Tibial nerve (tissue), 4 donors: ENCODE data around the gene MUC5AC. TPM values are rescaled to one million over a fixed set of nuclear protein-coding genes. Genes with fewer than 3 reads are reported as not detected.

ENCODE experiments used
- DNase-seq, 2 donors: peaks; one replicate each; pipeline ENCODE4 v3.0.0-alpha.2; 2019; ENCODE audit warnings: low spot score in 2 of 2
- H3K27ac ChIP-seq, 4 donors: fragments of 200-600 bp; sonication (generic) in 3 of 4; one replicate each; pipeline ENCODE4 v1.5.1; 2017 to 2019; ENCODE audit warnings: mild to moderate bottlenecking in 1 of 4
- H3K27me3 ChIP-seq, 2 donors: fragments of 200-600 bp; sonication (generic) in 1 of 2; one replicate each; pipeline versions ENCODE4 v1.5.1 to v1.6.0; 2017 to 2019
- H3K36me3 ChIP-seq, 3 donors: fragments of 200-600 bp; sonication (generic); one replicate each; pipeline ENCODE4 v1.5.1; 2018 to 2019
- H3K4me1 ChIP-seq, 4 donors: fragments of 200-600 bp; sonication (generic) in 3 of 4; one replicate each; pipeline ENCODE4 v1.5.1; 2017 to 2019
- H3K4me3 ChIP-seq, 4 donors: fragments of 200-600 bp; sonication (generic) in 3 of 4; one replicate each; pipeline ENCODE4 v1.5.1; 2017 to 2019; ENCODE audit warnings: mild to moderate bottlenecking in 1 of 4, moderate library complexity in 1 of 4
- H3K9me3 ChIP-seq, 4 donors: fragments of 200-600 bp; sonication (generic) in 3 of 4; one replicate each; pipeline ENCODE4 v1.5.1; 2017 to 2019
- EP300 ChIP-seq, 2 donors: sonication (generic); formaldehyde crosslinking; IDR thresholded peaks; one replicate each; pipeline ENCODE4 v1.6.1; 2017; ENCODE audit warnings: antibody characterized with exemption in 2 of 2, mild to moderate bottlenecking in 1 of 2
- POLR2A ChIP-seq, 2 donors: fragments of 450-650 bp; IDR thresholded peaks; one replicate each; pipeline ENCODE4 v1.6.1; 2017; ENCODE audit warnings: antibody characterized with exemption in 2 of 2, mild to moderate bottlenecking in 2 of 2, moderate library complexity in 2 of 2
- WGBS, 2 donors: methylation state at CpG; one replicate each; pipeline ENCODE4 v1.1.5; 2018; 5-methylcytosine and 5-hydroxymethylcytosine counted together
- total RNA-seq, 4 donors: library from RNA; depleted of rRNA; stranded (reverse); fragments of >200 nt; gene quantifications; one replicate each; pipeline ENCODE4 v1.1.0, GENCODE V29; 2016
- TF ChIP-seq, protein P1 (sequence below), 5 experiments: fragments of 200-600 bp in 3 of 5; fragments of 450-650 bp in 2 of 5; sonication (generic) in 3 of 5; IDR thresholded peaks; one replicate each; pipeline ENCODE4 v1.5.1; 2016 to 2019; ENCODE audit warnings: antibody characterized with exemption in 5 of 5, mild to moderate bottlenecking in 3 of 5, moderate library complexity in 2 of 5

The MUC5AC gene
- total RNA-seq, 4 donors from 2014 or later: not detected

DNA sequence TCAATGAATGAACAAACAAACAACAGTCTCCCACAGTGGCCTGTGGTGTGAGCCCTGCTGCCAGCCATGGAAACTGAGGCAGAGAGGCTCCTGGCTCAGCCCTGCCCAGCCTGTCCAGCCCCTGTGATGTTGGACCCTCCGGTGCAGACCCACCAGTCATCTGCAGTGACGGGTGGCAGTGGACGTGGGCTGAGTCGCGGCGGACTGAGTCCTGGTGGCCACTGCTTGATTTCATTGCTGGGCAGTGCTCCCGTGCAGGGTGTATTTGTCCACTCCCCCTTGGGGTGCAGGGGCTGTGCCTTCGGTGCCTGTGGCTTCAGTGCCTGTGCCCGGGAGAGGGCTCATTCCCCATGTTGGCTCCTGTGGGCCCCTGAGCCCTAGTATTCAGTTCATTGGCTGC is 31.9 kb upstream of the MUC5AC start:
- WGBS, 2 donors: 90 to 100% methylated on average over 6 to 8 of the region's 9 CpGs
- TF ChIP-seq, protein P1, sequence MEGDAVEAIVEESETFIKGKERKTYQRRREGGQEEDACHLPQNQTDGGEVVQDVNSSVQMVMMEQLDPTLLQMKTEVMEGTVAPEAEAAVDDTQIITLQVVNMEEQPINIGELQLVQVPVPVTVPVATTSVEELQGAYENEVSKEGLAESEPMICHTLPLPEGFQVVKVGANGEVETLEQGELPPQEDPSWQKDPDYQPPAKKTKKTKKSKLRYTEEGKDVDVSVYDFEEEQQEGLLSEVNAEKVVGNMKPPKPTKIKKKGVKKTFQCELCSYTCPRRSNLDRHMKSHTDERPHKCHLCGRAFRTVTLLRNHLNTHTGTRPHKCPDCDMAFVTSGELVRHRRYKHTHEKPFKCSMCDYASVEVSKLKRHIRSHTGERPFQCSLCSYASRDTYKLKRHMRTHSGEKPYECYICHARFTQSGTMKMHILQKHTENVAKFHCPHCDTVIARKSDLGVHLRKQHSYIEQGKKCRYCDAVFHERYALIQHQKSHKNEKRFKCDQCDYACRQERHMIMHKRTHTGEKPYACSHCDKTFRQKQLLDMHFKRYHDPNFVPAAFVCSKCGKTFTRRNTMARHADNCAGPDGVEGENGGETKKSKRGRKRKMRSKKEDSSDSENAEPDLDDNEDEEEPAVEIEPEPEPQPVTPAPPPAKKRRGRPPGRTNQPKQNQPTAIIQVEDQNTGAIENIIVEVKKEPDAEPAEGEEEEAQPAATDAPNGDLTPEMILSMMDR (IDR thresholded peaks at IDR 0.05): no peak
- no peak for TF ChIP-seq EP300 (IDR thresholded peaks at IDR 0.05)
- no peak for TF ChIP-seq POLR2A (IDR thresholded peaks at IDR 0.05)
- H3K27ac ChIP-seq: no peak overlapping the region
- no peaks in the 10 kb centered on the region for H3K9me3 ChIP-seq
- no peaks in the 10 kb centered on the region for H3K36me3 ChIP-seq
- no peak for DNase-seq
- H3K27me3 ChIP-seq: peaks cover 0 to 10% of the 10 kb centered on the region in 2 donors
- H3K4me3 ChIP-seq: no peak overlapping the region
- H3K4me1 ChIP-seq: no peaks in the 10 kb centered on the region

DNA sequence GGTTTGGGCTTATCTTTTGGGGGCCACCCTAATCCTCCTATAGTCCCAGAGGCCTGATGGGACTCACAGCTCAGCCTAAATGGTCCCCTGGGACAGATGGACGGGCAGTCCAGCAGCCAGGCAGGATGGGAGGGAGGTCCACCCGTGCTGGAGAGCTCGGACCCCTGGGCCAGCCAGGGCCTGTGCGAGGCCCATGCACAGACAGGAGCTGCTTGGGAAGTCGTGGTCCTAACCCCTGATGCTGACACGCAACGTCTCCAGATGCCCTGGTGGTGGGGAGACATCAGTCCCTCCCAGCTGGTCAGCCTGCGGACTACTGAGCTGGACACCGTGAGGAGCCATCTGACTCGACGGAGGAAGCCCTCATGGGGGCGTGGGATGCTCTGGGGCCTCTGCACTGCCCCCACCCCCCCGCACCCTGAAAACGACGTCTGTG is 31.2 kb upstream of the MUC5AC start:
- Histone ChIP-seq H3K36me3 (no peaks in the 10 kb centered on the region), H3K4me3 (no peak overlapping the region), H3K9me3 (no peaks in the 10 kb centered on the region), H3K27ac (no peak overlapping the region), H3K27me3 (peaks cover 0 to 6% of the 10 kb centered on the region in 2 donors), H3K4me1 (no peaks in the 10 kb centered on the region)
- WGBS, 2 donors: 80 to 81% methylated on average over 7 to 11 of the region's 15 CpGs
- no peak for DNase-seq
- TF ChIP-seq, protein P1 (IDR thresholded peaks at IDR 0.05): no peak
- TF ChIP-seq EP300 (IDR thresholded peaks at IDR 0.05) (no peak), POLR2A (IDR thresholded peaks at IDR 0.05) (no peak)

DNA sequence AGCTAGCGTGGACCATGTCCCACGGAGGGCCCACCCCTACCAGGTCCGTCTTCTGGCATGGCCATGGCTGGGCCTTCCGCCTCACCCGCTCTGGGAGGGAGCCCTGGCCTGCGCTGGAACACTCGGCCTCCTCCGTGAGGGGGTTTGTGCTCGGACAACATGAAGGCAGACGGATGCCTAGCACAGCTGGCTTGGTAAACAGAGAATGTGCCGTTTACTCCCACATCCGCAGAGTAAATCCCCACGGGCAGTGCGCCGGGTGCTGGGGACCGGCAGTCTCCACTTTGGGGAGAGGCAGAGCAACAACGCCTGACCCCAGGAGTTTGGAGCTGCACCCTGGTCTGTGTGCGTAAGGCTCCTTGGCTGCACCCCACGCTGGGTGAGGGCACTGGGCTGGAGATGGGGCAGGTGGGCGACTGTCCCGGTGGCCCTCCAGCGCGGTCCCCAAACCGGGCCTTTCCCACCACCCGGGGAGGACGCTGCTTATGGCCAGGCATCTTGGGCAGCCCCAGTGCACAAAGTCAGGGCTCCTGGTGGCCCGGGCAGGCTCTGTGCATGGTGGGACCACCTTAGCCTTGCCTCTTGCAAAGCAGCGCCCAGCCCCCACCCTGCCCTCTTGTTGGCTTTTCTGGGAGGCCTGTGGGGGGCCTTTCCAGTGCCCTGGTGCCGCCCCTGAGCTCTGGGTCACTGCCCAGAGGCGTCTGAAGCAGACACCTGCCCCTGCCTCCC is 30.7 kb upstream of the MUC5AC start:
- no peak for DNase-seq
- Histone ChIP-seq H3K36me3 (no peaks in the 10 kb centered on the region), H3K27ac (no peak overlapping the region), H3K27me3 (peaks cover 0 to 6% of the 10 kb centered on the region in 2 donors), H3K4me1 (no peaks in the 10 kb centered on the region), H3K9me3 (no peaks in the 10 kb centered on the region), H3K4me3 (no peak overlapping the region)
- 75 to 81% methylated on average over 20 to 29 of the region's 30 CpGs for WGBS, 2 donors
- TF ChIP-seq POLR2A (IDR thresholded peaks at IDR 0.05): no peak
- TF ChIP-seq, protein P1 (IDR thresholded peaks at IDR 0.05): no peak

DNA sequence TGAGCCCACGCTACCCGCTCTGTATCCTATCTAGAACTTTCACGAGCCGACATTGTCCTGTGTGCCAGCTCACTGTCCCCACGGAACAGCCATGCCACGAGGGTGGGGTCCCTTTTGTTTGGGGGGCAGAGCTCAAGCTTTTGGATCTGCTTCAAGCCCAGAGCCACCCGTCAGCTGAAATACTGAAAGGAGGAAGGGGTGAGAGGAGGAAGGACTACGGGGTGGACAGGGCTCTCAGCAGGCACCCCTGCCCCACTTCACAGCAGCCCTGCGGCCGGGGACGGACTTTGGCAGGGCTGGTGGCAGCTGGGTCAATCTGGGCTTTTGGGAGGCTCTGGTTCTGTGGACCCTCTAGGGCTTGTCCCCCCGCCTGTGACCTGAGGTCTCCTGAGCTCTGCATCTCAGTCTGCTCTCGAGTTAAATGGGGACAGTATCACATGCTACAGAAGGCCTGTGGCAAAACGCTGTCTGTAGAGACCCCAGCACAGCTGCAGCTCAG is 30.0 kb upstream of the MUC5AC start:
- H3K27me3 ChIP-seq: peaks cover 0 to 6% of the 10 kb centered on the region in 2 donors
- H3K4me1 ChIP-seq: no peaks in the 10 kb centered on the region
- no peaks in the 10 kb centered on the region for H3K36me3 ChIP-seq
- TF ChIP-seq, protein P1 (IDR thresholded peaks at IDR 0.05): no peak
- TF ChIP-seq EP300 (IDR thresholded peaks at IDR 0.05) (no peak), POLR2A (IDR thresholded peaks at IDR 0.05) (no peak)
- no peak overlapping the region for H3K27ac ChIP-seq
- DNase-seq: no peak
- 62 to 66% methylated on average over 12 to 14 of the region's 14 CpGs for WGBS, 2 donors
- no peak overlapping the region for H3K4me3 ChIP-seq
- H3K9me3 ChIP-seq: no peaks in the 10 kb centered on the region

DNA sequence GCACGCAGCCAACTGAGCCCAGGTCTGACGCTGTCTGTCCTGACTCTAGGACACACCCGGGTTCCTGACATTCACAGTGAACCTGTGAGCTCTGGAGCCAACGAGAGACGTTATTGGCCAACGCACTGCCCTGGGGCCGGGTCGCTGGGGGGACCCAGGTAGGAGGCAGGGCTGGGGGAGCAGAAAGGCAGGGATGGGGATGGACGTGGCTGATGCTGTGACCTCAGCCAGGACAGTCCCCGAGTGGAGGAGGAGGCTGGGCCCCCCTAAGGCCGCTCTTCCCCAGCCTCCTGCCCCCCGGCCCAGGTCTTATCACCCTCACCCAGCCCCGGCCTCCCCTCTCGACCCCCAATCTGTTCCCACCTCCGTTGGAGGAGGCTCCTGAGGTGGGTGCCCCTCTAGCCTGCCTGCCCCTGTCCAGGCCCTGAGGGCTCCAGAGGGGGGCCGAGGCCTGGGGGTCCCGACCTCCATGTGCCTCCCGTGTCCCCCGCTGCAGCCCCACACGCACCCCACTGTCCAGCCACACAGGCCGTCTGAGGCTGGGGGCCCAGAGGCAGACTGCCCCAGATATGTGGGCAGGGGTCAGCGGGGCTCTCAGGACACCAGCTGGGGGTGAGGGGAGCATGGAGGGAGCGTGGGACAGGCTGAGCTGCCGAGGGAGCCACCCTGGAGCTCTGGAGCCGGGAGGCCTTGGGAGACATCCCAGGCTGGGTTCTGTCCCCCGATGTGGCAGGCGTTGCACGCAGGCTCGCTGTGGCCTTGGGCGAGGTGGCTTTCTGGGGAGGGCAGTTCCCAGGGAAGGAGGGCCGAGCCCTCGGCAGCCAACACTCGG is 29.2 kb upstream of the MUC5AC start:
- H3K4me3 ChIP-seq: no peak overlapping the region
- H3K27me3 ChIP-seq: peaks cover 0 to 6% of the 10 kb centered on the region in 2 donors
- H3K9me3 ChIP-seq: peaks cover 0 to 7% (median 0%) of the 10 kb centered on the region in 4 donors
- no peak for TF ChIP-seq EP300 (IDR thresholded peaks at IDR 0.05)
- no peak for TF ChIP-seq POLR2A (IDR thresholded peaks at IDR 0.05)
- TF ChIP-seq, protein P1 (IDR thresholded peaks at IDR 0.05): no peak
- no peaks in the 10 kb centered on the region for H3K36me3 ChIP-seq
- WGBS, 2 donors: 70 to 75% methylated on average over 14 to 33 of the region's 33 CpGs
- DNase-seq: no peak
- H3K27ac ChIP-seq: no peak overlapping the region
- H3K4me1 ChIP-seq: no peaks in the 10 kb centered on the region
